Hepatocyte (in vitro differentiated cells): ENCODE data around the gene CKAP5.

Experiments used
- EZH2 ChIP-seq: fragments of 200-600 bp; sonication (generic); IDR thresholded peaks from 2 replicates; pipeline ENCODE4 v1.6.1; 2016; ENCODE audit warnings: antibody characterized with exemption, mild to moderate bottlenecking, borderline replicate concordance
- EZH2phosphoT487 ChIP-seq: fragments of 200-600 bp; sonication (generic); IDR thresholded peaks from one replicate; pipeline ENCODE4 v1.6.1; 2018; ENCODE audit warnings: antibody characterized with exemption, mild to moderate bottlenecking, low read depth, moderate library complexity; ENCODE audit not compliant: unreplicated experiment, severe bottlenecking
- TF ChIP-seq, protein P1 (sequence below): fragments of 200-600 bp; sonication (generic); IDR thresholded peaks from 2 replicates; pipeline ENCODE4 v1.5.1; 2016; ENCODE audit warnings: antibody characterized with exemption, mild to moderate bottlenecking; ENCODE audit not compliant: poor library complexity

- TF ChIP-seq, protein P1, sequence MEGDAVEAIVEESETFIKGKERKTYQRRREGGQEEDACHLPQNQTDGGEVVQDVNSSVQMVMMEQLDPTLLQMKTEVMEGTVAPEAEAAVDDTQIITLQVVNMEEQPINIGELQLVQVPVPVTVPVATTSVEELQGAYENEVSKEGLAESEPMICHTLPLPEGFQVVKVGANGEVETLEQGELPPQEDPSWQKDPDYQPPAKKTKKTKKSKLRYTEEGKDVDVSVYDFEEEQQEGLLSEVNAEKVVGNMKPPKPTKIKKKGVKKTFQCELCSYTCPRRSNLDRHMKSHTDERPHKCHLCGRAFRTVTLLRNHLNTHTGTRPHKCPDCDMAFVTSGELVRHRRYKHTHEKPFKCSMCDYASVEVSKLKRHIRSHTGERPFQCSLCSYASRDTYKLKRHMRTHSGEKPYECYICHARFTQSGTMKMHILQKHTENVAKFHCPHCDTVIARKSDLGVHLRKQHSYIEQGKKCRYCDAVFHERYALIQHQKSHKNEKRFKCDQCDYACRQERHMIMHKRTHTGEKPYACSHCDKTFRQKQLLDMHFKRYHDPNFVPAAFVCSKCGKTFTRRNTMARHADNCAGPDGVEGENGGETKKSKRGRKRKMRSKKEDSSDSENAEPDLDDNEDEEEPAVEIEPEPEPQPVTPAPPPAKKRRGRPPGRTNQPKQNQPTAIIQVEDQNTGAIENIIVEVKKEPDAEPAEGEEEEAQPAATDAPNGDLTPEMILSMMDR = no peak
- no peak for TF ChIP-seq EZH2phosphoT487
- no peak for TF ChIP-seq EZH2
Measured at GRCh38 chr11:46849631-46850030, 3.6 kb upstream of the CKAP5 start.
